GM12878 (cell line): ENCODE results near the gene FOXJ3. TPM values are rescaled to one million over a fixed set of nuclear protein-coding genes. Genes with fewer than 3 reads are reported as not detected.

Experiments used
- ATAC-seq: fragments of 200-7000 bp; cut with Tn5 transposase; 3 replicates; pipeline ENCODE4 v1.9.1; 2020; ENCODE audit warnings: mild to moderate bottlenecking, moderate library complexity
- BruUV-seq: library from RNA; stranded (reverse); fragments of 400-500 nt; replicated peaks from 2 replicates; lab custom pipeline; 2021; lab: Mats Ljungman, UMichigan
- CTCF ChIA-PET: fragments of 300-600 bp; sonication (Branson Sonifier 250); formaldehyde crosslinking; extraction: SDS; loops from one replicate; lab custom pipeline; 2021; ENCODE audit warnings: inconsistent platforms; lab: Yijun Ruan, JAX
- POLR2A ChIA-PET: fragments of 350-600 bp; formaldehyde crosslinking; extraction: SDS; loops from one replicate; lab custom pipeline; 2021; ENCODE audit warnings: inconsistent platforms; lab: Charles Lee
- RAD21 ChIA-PET: fragments of 300-600 bp; sonication (Branson Sonifier 250); formaldehyde crosslinking; loops from one replicate; lab custom pipeline; 2023; ENCODE audit warnings: antibody characterized with exemption; ENCODE audit not compliant: unreplicated experiment; lab: Charles Lee
- SMC1A ChIA-PET: fragments of 300-600 bp; sonication (Branson Sonifier 250); formaldehyde crosslinking; loops from one replicate; lab custom pipeline; 2023; ENCODE audit not compliant: unreplicated experiment, uncharacterized antibody; lab: Charles Lee
- DNase-seq: peaks from one replicate; pipeline ENCODE4 v3.0.0-alpha.2; 2011; ENCODE audit warnings: low read depth, low spot score
- FAIRE-seq: peaks from 3 replicates; lab custom pipeline; 2011; peaks lifted over from hg19 to GRCh38; lab: Jason Lieb, UNC
- H2AFZ ChIP-seq: 2 replicates; pipeline ENCODE4 v1.6.0; 2011; ENCODE audit warnings: low read depth, low read length, control low read depth; ENCODE audit not compliant: control insufficient read depth
- H3K27ac ChIP-seq: 2 replicates; pipeline ENCODE4 v1.5.1; 2011; ENCODE audit warnings: control low read depth; ENCODE audit not compliant: control insufficient read depth, insufficient read depth
- H3K27me3 ChIP-seq, 2 experiments: replicated peaks in 1 of 2; 2 replicates each; pipeline versions ENCODE4 v1.6.0 to v1.6.1; 2011; ENCODE audit warnings: low read length in 1 of 2; ENCODE audit not compliant: control insufficient read depth in 2 of 2, insufficient read depth in 2 of 2
- H3K36me3 ChIP-seq, 2 experiments: 2 replicates each; pipeline ENCODE4 v1.5.1; 2011; ENCODE audit warnings: low read length in 1 of 2; ENCODE audit not compliant: control insufficient read depth in 2 of 2, insufficient read depth in 2 of 2
- H3K4me1 ChIP-seq: 2 replicates; pipeline ENCODE4 v1.6.1; 2011; ENCODE audit warnings: mild to moderate bottlenecking, low read length, moderate library complexity, mixed read lengths; ENCODE audit not compliant: control insufficient read depth, insufficient read depth
- H3K4me2 ChIP-seq: 2 replicates; pipeline ENCODE4 v1.6.0; 2011; ENCODE audit warnings: control low read depth; ENCODE audit not compliant: control insufficient read depth, insufficient read depth
- H3K4me3 ChIP-seq: fragments of 200-600 bp; sonication (generic); 2 replicates; pipeline ENCODE4 v1.5.1; 2016
- H3K79me2 ChIP-seq: 2 replicates; pipeline ENCODE4 v1.6.0; 2011; ENCODE audit warnings: low read length; ENCODE audit not compliant: control insufficient read depth, insufficient read depth
- H3K9ac ChIP-seq: 2 replicates; pipeline ENCODE4 v1.8.0; 2011; ENCODE audit warnings: low read length, control low read depth, mixed read lengths; ENCODE audit not compliant: control insufficient read depth, insufficient read depth
- H3K9me3 ChIP-seq: replicated peaks from 3 replicates; pipeline ENCODE4 v1.5.1; 2011; ENCODE audit warnings: mild to moderate bottlenecking, low read length; ENCODE audit not compliant: control insufficient read depth, insufficient read depth
- H4K20me1 ChIP-seq: 2 replicates; pipeline ENCODE4 v1.6.0; 2011; ENCODE audit not compliant: control insufficient read depth, insufficient read depth
- BACH1 ChIP-seq: fragments of 450-650 bp; IDR thresholded peaks from 2 replicates; pipeline ENCODE4 v1.6.1; 2017; ENCODE audit warnings: mild to moderate bottlenecking, borderline replicate concordance
- BRCA1 ChIP-seq: IDR thresholded peaks from 2 replicates; pipeline ENCODE4 v1.6.1; 2011; ENCODE audit warnings: low read depth, low read length, improper control_type of control experiment
- CBX5 ChIP-seq: sonication (generic); IDR thresholded peaks from 2 replicates; pipeline ENCODE4 v1.6.1; 2016; ENCODE audit warnings: low read depth, moderate library complexity, mild to moderate bottlenecking, inconsistent platforms
- EGR1 ChIP-seq, 2 experiments: IDR thresholded peaks; 1 replicate in 1 of 2; 2 replicates in 1 of 2; pipeline ENCODE4 v1.6.1; 2011 to 2012; ENCODE audit warnings: low read depth in 2 of 2, low read length in 2 of 2, borderline replicate concordance in 1 of 2, mild to moderate bottlenecking in 1 of 2, moderate library complexity in 1 of 2
- HDAC2 ChIP-seq: fragments of 200-600 bp; sonication (generic); IDR thresholded peaks from 2 replicates; pipeline ENCODE4 v1.6.1; 2017
- MAX ChIP-seq: IDR thresholded peaks from 2 replicates; pipeline ENCODE4 v1.6.1; 2012; ENCODE audit warnings: low read depth, low read length, improper control_type of control experiment
- NBN ChIP-seq: fragments of 450-650 bp; IDR thresholded peaks from 2 replicates; pipeline ENCODE4 v1.6.1; 2016
- NFYA ChIP-seq: IDR thresholded peaks from 2 replicates; pipeline ENCODE4 v1.6.1; 2011; ENCODE audit warnings: low read depth, mild to moderate bottlenecking, low read length, improper control_type of control experiment, borderline replicate concordance
- PAX5 ChIP-seq: IDR thresholded peaks from 2 replicates; pipeline ENCODE4 v1.6.1; 2011; ENCODE audit warnings: low read depth, low read length, borderline replicate concordance
- PAX8 ChIP-seq: fragments of 450-650 bp; IDR thresholded peaks from 2 replicates; pipeline ENCODE4 v1.6.1; 2017; ENCODE audit warnings: mild to moderate bottlenecking, moderate library complexity
- SMC3 ChIP-seq: IDR thresholded peaks from 2 replicates; pipeline ENCODE4 v1.6.1; 2011; ENCODE audit warnings: low read length, improper control_type of control experiment, borderline replicate concordance
- STAT1 ChIP-seq: fragments of 450-650 bp; conservative IDR thresholded peaks from 2 replicates; pipeline ENCODE4 v1.6.1; 2014; ENCODE audit warnings: antibody characterized with exemption, mild to moderate bottlenecking
- TBL1XR1 ChIP-seq: IDR thresholded peaks from 2 replicates; pipeline ENCODE4 v1.6.1; 2012; ENCODE audit warnings: low read depth, low read length, improper control_type of control experiment
- ZBTB40 ChIP-seq: fragments of 450-650 bp; IDR thresholded peaks from 2 replicates; pipeline ENCODE4 v1.6.1; 2016; ENCODE audit warnings: mild to moderate bottlenecking, moderate library complexity, borderline replicate concordance
- WGBS: methylation state at CpG from one replicate; pipeline ENCODE4 v1.1.6; 2016; ENCODE audit warnings: low lambda C conversion rate; ENCODE audit not compliant: insufficient replicate concordance, insufficient coverage; ENCODE audit errors: missing lambda C conversion rate; 5-methylcytosine and 5-hydroxymethylcytosine counted together
- in situ Hi-C: fragments of 300-500 bp; cut with MboI; formaldehyde crosslinking; loops from 9 replicates; pipeline ENCODE4 v1.14.3; 2018; ENCODE audit warnings: mixed read lengths
- intact Hi-C: fragments of 100-400 bp; cut with micrococcal nuclease; formaldehyde crosslinking; loops from one replicate; pipeline ENCODE4 v1.14.2; 2022; ENCODE audit not compliant: unreplicated experiment
- polyA plus RNA-seq, 11 experiments: library from polyadenylated mRNA; depleted of rRNA in 4 of 11; unstranded in 6 of 11; stranded (reverse) in 5 of 11; fragments of >200 nt; fragmentation: Nextera tagmentation in 4 of 11; fragmentation: Illumina TruSeq in 1 of 11; extraction: Ambion mirVana in 4 of 11; extraction: Trizol in 1 of 11; gene quantifications; 1 replicate in 1 of 11; 2 replicates in 10 of 11; pipeline versions ENCODE4 v1.2.1 to v1.2.3, GENCODE V29; 2011 to 2016; ENCODE audit warnings: inconsistent platforms in 2 of 11, missing spikeins in 2 of 11, low read depth in 1 of 11
- total RNA-seq, 4 experiments: library from RNA; depleted of rRNA in 3 of 4; stranded (reverse); fragments of >200 nt in 3 of 4; fragmentation: Illumina TruSeq in 1 of 4; extraction: Trizol in 1 of 4; gene quantifications; 2 replicates each; pipeline versions ENCODE4 v1.2.1 to v1.2.3, GENCODE V29; 2013 to 2021

Gene FOXJ3
- total and polyA plus RNA-seq, 10 of the 15 experiments (the other 5 are each of a cell fraction or from before 2014, with no cell fraction given), result 9.5 to 54.2 (median 24.7) TPM

- TF ChIP-seq NBN, result no peak
- no peak for TF ChIP-seq HDAC2
- no peak for TF ChIP-seq PAX5
- no peak for TF ChIP-seq CBX5
- TF ChIP-seq MAX, result no peak
- TF ChIP-seq NFYA, result no peak
- TF ChIP-seq, all 136 proteins: peak for 0
Measured at GRCh38 chr1:42140191-42140590, 194.8 kb downstream of the FOXJ3 start (continued).

GRCh38 chr1:42139444-42139843 lies 195.6 kb downstream of the FOXJ3 start:
- FAIRE-seq (no peak), DNase-seq (no peak), ATAC-seq (no peak)
- Histone ChIP-seq H3K4me3 (no peak overlapping the region), H3K9ac (no peak overlapping the region), H3K4me1 (no peaks in the 10 kb centered on the region), H2AFZ (no peak overlapping the region), H3K27me3 (no peaks in the 10 kb centered on the region; a peak in 1 of 4 replicates), H4K20me1 (peaks cover 2% of the 10 kb centered on the region; the same call in 1 of the 2 replicates), H3K79me2 (no peaks in the 10 kb centered on the region), H3K4me2 (no peak overlapping the region), H3K9me3 (no peaks in the 10 kb centered on the region), H3K27ac (no peak overlapping the region), H3K36me3 (no peaks in the 10 kb centered on the region)
- ChIA-PET CTCF (no interaction called here), RAD21 (no interaction called here), SMC1A (no interaction called here), POLR2A (no interaction called here)
- in situ Hi-C loops (no loop called here), intact Hi-C loops (no loop called here)
- WGBS, result 55% methylated on average over 3 of the region's 3 CpGs
- no peak for TF ChIP-seq TBL1XR1
- no peak for TF ChIP-seq EGR1 (IDR thresholded peaks at IDR 0.05; ENCODE audit: borderline replicate concordance in 1 of 2, low read depth in 2 of 2, low read length in 2 of 2)
- TF ChIP-seq HDAC2, result no peak
- no peak for TF ChIP-seq ZBTB40
- no peak for TF ChIP-seq STAT1
- no peak for TF ChIP-seq BACH1
- no peak for TF ChIP-seq BRCA1
- TF ChIP-seq PAX8, result no peak
- TF ChIP-seq NFYA, result no peak
- TF ChIP-seq SMC3, result no peak
- no TSS peak for BruUV-seq
